K562 (cell line): Measurements from ENCODE around the gene TUBB6. TPM values are rescaled to one million over a fixed set of nuclear protein-coding genes. Genes with fewer than 3 reads are reported as not detected.

Source experiments
- ATAC-seq: fragments of 200-7000 bp; cut with Tn5 transposase; 3 replicates; pipeline ENCODE4 v1.9.1; 2020; ENCODE audit warnings: moderate library complexity
- BruUV-seq: library from RNA; stranded (reverse); fragments of 400-500 nt; replicated peaks from 2 replicates; lab custom pipeline; 2021; lab: Mats Ljungman, UMichigan
- CTCF ChIA-PET: fragments of 300-600 bp; formaldehyde crosslinking; extraction: SDS; loops from one replicate; lab custom pipeline; 2021; ENCODE audit warnings: low intra/inter-chr PET ratio; lab: Yijun Ruan, JAX
- POLR2A ChIA-PET: fragments of 300-600, 350-650 bp; sonication (Branson Sonifier 250); formaldehyde crosslinking; extraction: SDS; loops from one replicate; lab custom pipeline; 2021; ENCODE audit warnings: antibody characterized with exemption, inconsistent platforms; lab: Yijun Ruan, JAX
- DNase-seq, 4 experiments: peaks; one replicate each; pipeline versions ENCODE4 v3.0.0 to v3.0.0-alpha.2; 2011 to 2018; ENCODE audit warnings: low spot score in 3 of 4, mixed read lengths in 3 of 4; ENCODE audit errors: extremely low read depth in 1 of 4
- FAIRE-seq: peaks from 2 replicates; lab custom pipeline; 2011; peaks lifted over from hg19 to GRCh38; lab: Jason Lieb, UNC
- H2AFZ ChIP-seq: 2 replicates; pipeline ENCODE4 v1.6.0; 2011; ENCODE audit warnings: low read depth, low read length, control low read depth, inconsistent platforms
- H3K27ac ChIP-seq: fragments of 200-600 bp; 3 replicates; pipeline ENCODE4 v1.8.0; 2011; ENCODE audit warnings: low read depth, mild to moderate bottlenecking, control low read depth, inconsistent platforms, low read length, moderate library complexity, mixed read lengths; ENCODE audit errors: extremely low read depth
- H3K27me3 ChIP-seq, 2 experiments: fragments of 300-600 bp in 1 of 2; 2 replicates in 1 of 2; 3 replicates in 1 of 2; pipeline versions ENCODE4 v1.6.0 to v1.8.0; 2011; ENCODE audit warnings: inconsistent platforms in 2 of 2, low read length in 2 of 2, mild to moderate bottlenecking in 1 of 2, mixed read lengths in 1 of 2, moderate library complexity in 1 of 2; ENCODE audit not compliant: control insufficient read depth in 2 of 2, insufficient read depth in 2 of 2
- H3K36me3 ChIP-seq: fragments of 300-600 bp; 3 replicates; pipeline ENCODE4 v1.8.0; 2011; ENCODE audit warnings: mild to moderate bottlenecking, low read length, inconsistent platforms; ENCODE audit not compliant: control insufficient read depth, insufficient read depth
- H3K4me1 ChIP-seq, 2 experiments: fragments of 200-600 bp in 1 of 2; replicated peaks in 1 of 2; 2 replicates in 1 of 2; 3 replicates in 1 of 2; pipeline versions ENCODE4 v1.5.1 to v1.8.0; 2011; ENCODE audit warnings: inconsistent platforms in 2 of 2, low read length in 2 of 2, mild to moderate bottlenecking in 1 of 2, mixed read lengths in 1 of 2, moderate library complexity in 1 of 2; ENCODE audit not compliant: control insufficient read depth in 2 of 2, insufficient read depth in 2 of 2
- H3K4me2 ChIP-seq: 2 replicates; pipeline ENCODE4 v1.6.1; 2011; ENCODE audit warnings: low read length, control low read depth, inconsistent platforms, mixed read lengths; ENCODE audit not compliant: insufficient read depth
- H3K4me3 ChIP-seq: fragments of 200-600 bp; sonication (generic), shearing (Covaris generic); 2 replicates; pipeline ENCODE4 v1.5.1; 2016; ENCODE audit warnings: control low read depth, inconsistent platforms
- H3K79me2 ChIP-seq: fragments of 200-600 bp; 3 replicates; pipeline ENCODE4 v1.8.0; 2011; ENCODE audit warnings: low read length, inconsistent platforms; ENCODE audit not compliant: control insufficient read depth, insufficient read depth
- H3K9ac ChIP-seq, 2 experiments: 2 replicates each; pipeline versions ENCODE4 v1.6.0 to v1.6.1; 2011; ENCODE audit warnings: low read depth in 2 of 2, low read length in 2 of 2, control low read depth in 1 of 2, inconsistent platforms in 1 of 2, mild to moderate bottlenecking in 1 of 2, mixed read lengths in 1 of 2; ENCODE audit not compliant: insufficient read depth in 1 of 2
- H3K9me1 ChIP-seq: one replicate; pipeline ENCODE4 v1.6.0; 2011; ENCODE audit warnings: inconsistent platforms, mild to moderate bottlenecking, low read length, moderate library complexity; ENCODE audit not compliant: control insufficient read depth, insufficient read depth
- H3K9me3 ChIP-seq: replicated peaks from 2 replicates; pipeline ENCODE4 v1.5.1; 2011; ENCODE audit warnings: low read depth, low read length, inconsistent platforms; ENCODE audit not compliant: control insufficient read depth, insufficient read depth
- H4K20me1 ChIP-seq: replicated peaks from 2 replicates; pipeline ENCODE4 v1.6.1; 2011; ENCODE audit warnings: low read length, inconsistent platforms, mixed read lengths; ENCODE audit not compliant: control insufficient read depth, insufficient read depth
- ELF4 ChIP-seq: fragments of 450-650 bp; formaldehyde crosslinking; IDR thresholded peaks from 2 replicates; pipeline ENCODE4 v1.4.0; 2022; ENCODE audit warnings: missing genetic modification characterization
- ETS2 ChIP-seq: IDR thresholded peaks from 2 replicates; pipeline ENCODE4 v1.6.1; 2016; ENCODE audit warnings: borderline replicate concordance, missing genetic modification characterization, mild to moderate bottlenecking, moderate library complexity, missing compliant biosample characterization; ENCODE audit not compliant: poor library complexity, severe bottlenecking
- FIP1L1 ChIP-seq: fragments of 200-400 bp; formaldehyde crosslinking; IDR thresholded peaks from 2 replicates; pipeline ENCODE4 v1.6.1; 2018; ENCODE audit warnings: mild to moderate bottlenecking, low read depth, low read length; ENCODE audit not compliant: poor library complexity, severe bottlenecking
- GATAD2A ChIP-seq: fragments of 450-650 bp; IDR thresholded peaks from 2 replicates; pipeline ENCODE4 v1.6.1; 2017
- HLTF ChIP-seq: fragments of 450-650 bp; IDR thresholded peaks from 2 replicates; pipeline ENCODE4 v1.6.1; 2016
- KDM1A ChIP-seq, 2 experiments: fragments of 450-650 bp; IDR thresholded peaks; 2 replicates each; pipeline ENCODE4 v1.6.1; 2016; ENCODE audit warnings: mild to moderate bottlenecking in 2 of 2
- KHSRP ChIP-seq: fragments of 450-650 bp; IDR thresholded peaks from 2 replicates; pipeline ENCODE4 v1.6.1; 2017
- LEF1 ChIP-seq: fragments of 450-650 bp; IDR thresholded peaks from 2 replicates; pipeline ENCODE4 v1.6.1; 2016; ENCODE audit warnings: mild to moderate bottlenecking
- MAFF ChIP-seq: IDR thresholded peaks from 2 replicates; pipeline ENCODE4 v1.6.1; 2012; ENCODE audit warnings: low read length, improper control_type of control experiment
- NR2C1 ChIP-seq, 2 experiments: fragments of 450-650 bp; IDR thresholded peaks; 2 replicates each; pipeline ENCODE4 v1.6.1; 2017; ENCODE audit warnings: mild to moderate bottlenecking in 2 of 2, antibody characterized with exemption in 1 of 2, inconsistent platforms in 1 of 2, missing compliant biosample characterization in 1 of 2, missing genetic modification characterization in 1 of 2
- SAFB ChIP-seq: fragments of 200-400 bp; formaldehyde crosslinking; IDR thresholded peaks from 2 replicates; pipeline ENCODE4 v1.6.1; 2017; ENCODE audit warnings: low read depth, low read length, borderline replicate concordance
- THRAP3 ChIP-seq: fragments of 450-650 bp; IDR thresholded peaks from 2 replicates; pipeline ENCODE4 v1.6.1; 2016; ENCODE audit warnings: mild to moderate bottlenecking, inconsistent platforms, borderline replicate concordance
- XRCC3 ChIP-seq: fragments of 450-650 bp; IDR thresholded peaks from 2 replicates; pipeline ENCODE4 v1.6.1; 2017; ENCODE audit warnings: mild to moderate bottlenecking, moderate library complexity
- ZNF184 ChIP-seq: sonication (generic); formaldehyde crosslinking; IDR thresholded peaks from 2 replicates; pipeline ENCODE4 v1.5.0; 2020; ENCODE audit warnings: missing genetic modification reagents
- WGBS: fragments of 100-300 bp; shearing (Covaris generic); methylation state at CpG from one replicate; pipeline ENCODE4 v1.1.6; 2016; ENCODE audit warnings: low coverage, mixed read lengths; ENCODE audit not compliant: insufficient coverage; ENCODE audit errors: missing lambda C conversion rate; 5-methylcytosine and 5-hydroxymethylcytosine counted together
- in situ Hi-C: fragments of 300-500 bp; cut with MboI; formaldehyde crosslinking; loops from 4 replicates; pipeline ENCODE4 v1.15.0; 2018; ENCODE audit warnings: inconsistent platforms, mixed read lengths
- intact Hi-C: fragments of 100-400 bp; cut with micrococcal nuclease; formaldehyde crosslinking; loops from 2 replicates; pipeline ENCODE4 v1.14.2; 2022
- polyA plus RNA-seq, 8 experiments: library from polyadenylated mRNA; depleted of rRNA in 4 of 8; stranded (reverse) in 5 of 8; unstranded in 3 of 8; fragments of >200 nt; fragmentation: Nextera tagmentation in 2 of 8; fragmentation: Illumina TruSeq in 1 of 8; extraction: Ambion mirVana in 2 of 8; extraction: Trizol in 1 of 8; gene quantifications; 2 replicates each; pipeline versions ENCODE4 v1.2.1 to v1.2.3, GENCODE V29; 2011 to 2014; ENCODE audit warnings: inconsistent platforms in 1 of 8, missing spikeins in 1 of 8
- total RNA-seq, 7 experiments: library from RNA; depleted of rRNA in 6 of 7; stranded (reverse); fragments of >200 nt in 6 of 7; fragmentation: Illumina TruSeq in 2 of 7; extraction: Trizol in 2 of 7; gene quantifications; 2 replicates each; pipeline versions ENCODE4 v1.2.1 to v1.2.3, GENCODE V29; 2011 to 2021; ENCODE audit warnings: low replicate concordance in 1 of 7
- TF ChIP-seq, protein P1 (sequence below): sonication (generic); formaldehyde crosslinking; IDR thresholded peaks from 2 replicates; pipeline ENCODE4 v1.8.0; 2022; ENCODE audit warnings: mild to moderate bottlenecking, low read depth, missing genetic modification reagents
- TF ChIP-seq, protein P2 (sequence below): fragments of 450-650 bp; conservative IDR thresholded peaks from 2 replicates; pipeline ENCODE4 v1.6.1; 2016; ENCODE audit warnings: missing genetic modification characterization, low read depth, mild to moderate bottlenecking, missing compliant biosample characterization, moderate library complexity

Gene TUBB6
- total and polyA plus RNA-seq, 9 of the 15 experiments (the other 6 are each of a cell fraction or from before 2014, with no cell fraction given) = 43.9 to 404 (median 81.1) TPM

DNA sequence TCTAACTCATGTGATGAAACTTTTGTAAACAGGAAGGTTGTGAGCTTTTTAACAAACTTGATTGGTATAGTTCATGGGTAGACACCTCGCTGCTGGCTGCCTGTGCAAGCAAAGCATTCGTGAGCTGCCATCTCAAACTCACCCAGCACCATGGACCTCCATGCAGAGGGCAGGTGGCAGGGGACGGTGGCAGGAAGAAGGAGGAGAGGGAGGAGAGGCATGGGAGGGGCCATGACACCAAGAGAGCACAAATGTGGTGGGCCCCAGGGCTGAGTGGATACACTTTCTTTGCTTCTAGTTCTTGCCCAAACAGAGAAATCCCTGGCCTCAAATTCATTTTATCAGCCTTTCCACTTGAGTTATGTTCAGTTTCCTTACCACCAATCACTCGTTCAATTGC lies 39.9 kb downstream of the TUBB6 start:
- no peak for FAIRE-seq
- H3K4me3 ChIP-seq = no peak overlapping the region
- no peaks in the 10 kb centered on the region for H3K9me1 ChIP-seq
- H4K20me1 ChIP-seq = peaks cover 3% of the 10 kb centered on the region; the same call in 1 of the 2 replicates
- CTCF ChIA-PET = no interaction called here
- WGBS = 90% methylated on average over 4 of the region's 4 CpGs
- ATAC-seq = no peak
- no peaks in the 10 kb centered on the region for H3K9me3 ChIP-seq
- no peak overlapping the region for H3K4me2 ChIP-seq
- no peak for DNase-seq
- H3K79me2 ChIP-seq = no peaks in the 10 kb centered on the region
- in situ Hi-C loops = no loop called here
- peaks cover 95% of the 10 kb centered on the region for H3K36me3 ChIP-seq
- no peak for TF ChIP-seq SAFB
- TF ChIP-seq KDM1A (IDR thresholded peaks at IDR 0.05) = 0 out of 4 replicates have a peak, but pooled peaks of 1 of the 2 experiments have one; percentile 11
- no peak for TF ChIP-seq ELF4 (CRISPR knock-in tag)
- TF ChIP-seq, all 486 proteins: peak for 1
- intact Hi-C loops = no loop called here
- no peaks in the 10 kb centered on the region for H3K4me1 ChIP-seq
- H3K27ac ChIP-seq = no peak overlapping the region
- no peaks in the 10 kb centered on the region for H3K27me3 ChIP-seq
- H3K9ac ChIP-seq = 0 out of 4 replicates have a peak overlapping the region, but pooled peaks of 1 of the 2 experiments have one; percentile 66
- BruUV-seq = no TSS peak
- H2AFZ ChIP-seq = no peak overlapping the region
- POLR2A ChIA-PET = interaction anchor here (0.7 to 2.1 kb wide), 4 partner anchors 9 to 316 kb away, joined by 3 to 7 read pairs (median 3); no protein-coding TSS in a partner anchor

DNA sequence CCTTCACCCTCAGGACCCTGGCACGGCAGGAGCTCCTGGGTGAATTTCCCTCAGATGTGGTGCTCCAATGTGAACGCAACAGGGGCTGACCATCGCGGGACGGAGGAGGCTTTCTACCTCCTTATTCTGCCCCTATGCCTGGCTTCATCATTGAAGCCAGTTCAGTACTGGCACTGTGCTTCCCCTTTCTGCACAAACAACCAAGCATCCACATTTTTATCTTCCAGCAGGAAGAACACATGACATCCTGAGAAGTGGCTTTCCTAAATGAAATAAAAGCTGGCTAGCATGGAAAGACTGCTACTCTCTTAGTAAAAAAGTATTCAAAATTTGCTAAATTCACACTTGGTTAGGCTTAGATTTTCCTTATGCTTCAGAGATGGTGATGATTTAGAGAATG lies 44.1 kb downstream of the TUBB6 start:
- DNase-seq (no peak), ATAC-seq (no peak), FAIRE-seq (no peak)
- H3K4me1 ChIP-seq = no peaks in the 10 kb centered on the region
- no peak overlapping the region for H3K4me2 ChIP-seq
- H3K79me2 ChIP-seq = no peaks in the 10 kb centered on the region
- no peaks in the 10 kb centered on the region for H3K9me1 ChIP-seq
- in situ Hi-C loops (no loop called here), intact Hi-C loops (no loop called here)
- POLR2A ChIA-PET = interaction anchor here (0.6 to 1.9 kb wide), 4 partner anchors 12 to 375 kb away, joined by 3 to 7 read pairs (median 4); partner anchors contain the start of gene AFG3L2
- no peak overlapping the region for H2AFZ ChIP-seq
- CTCF ChIA-PET = no interaction called here
- H3K4me3 ChIP-seq = no peak overlapping the region
- no TSS peak for BruUV-seq
- peaks cover 94% of the 10 kb centered on the region for H3K36me3 ChIP-seq
- no peak overlapping the region for H3K27ac ChIP-seq
- no peaks in the 10 kb centered on the region for H3K27me3 ChIP-seq
- no peaks in the 10 kb centered on the region for H3K9me3 ChIP-seq
- 100% methylated on average over 5 of the region's 5 CpGs for WGBS
- peaks cover 7% of the 10 kb centered on the region; the same call in 1 of the 2 replicates for H4K20me1 ChIP-seq
- H3K9ac ChIP-seq = no peak overlapping the region
- TF ChIP-seq HLTF = no peak
- TF ChIP-seq MAFF = no peak
- no peak for TF ChIP-seq XRCC3
- no peak for TF ChIP-seq THRAP3
- no peak for TF ChIP-seq FIP1L1
- TF ChIP-seq, protein P1, sequence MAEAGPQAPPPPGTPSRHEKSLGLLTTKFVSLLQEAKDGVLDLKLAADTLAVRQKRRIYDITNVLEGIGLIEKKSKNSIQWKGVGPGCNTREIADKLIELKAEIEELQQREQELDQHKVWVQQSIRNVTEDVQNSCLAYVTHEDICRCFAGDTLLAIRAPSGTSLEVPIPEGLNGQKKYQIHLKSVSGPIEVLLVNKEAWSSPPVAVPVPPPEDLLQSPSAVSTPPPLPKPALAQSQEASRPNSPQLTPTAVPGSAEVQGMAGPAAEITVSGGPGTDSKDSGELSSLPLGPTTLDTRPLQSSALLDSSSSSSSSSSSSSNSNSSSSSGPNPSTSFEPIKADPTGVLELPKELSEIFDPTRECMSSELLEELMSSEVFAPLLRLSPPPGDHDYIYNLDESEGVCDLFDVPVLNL (CRISPR knock-in tag) = no peak
- TF ChIP-seq GATAD2A = no peak
- no peak for TF ChIP-seq KHSRP
- no peak for TF ChIP-seq ETS2 (tag)
- TF ChIP-seq, protein P2, sequence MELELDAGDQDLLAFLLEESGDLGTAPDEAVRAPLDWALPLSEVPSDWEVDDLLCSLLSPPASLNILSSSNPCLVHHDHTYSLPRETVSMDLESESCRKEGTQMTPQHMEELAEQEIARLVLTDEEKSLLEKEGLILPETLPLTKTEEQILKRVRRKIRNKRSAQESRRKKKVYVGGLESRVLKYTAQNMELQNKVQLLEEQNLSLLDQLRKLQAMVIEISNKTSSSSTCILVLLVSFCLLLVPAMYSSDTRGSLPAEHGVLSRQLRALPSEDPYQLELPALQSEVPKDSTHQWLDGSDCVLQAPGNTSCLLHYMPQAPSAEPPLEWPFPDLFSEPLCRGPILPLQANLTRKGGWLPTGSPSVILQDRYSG (tag) = no peak
- no peak for TF ChIP-seq ZNF184
- TF ChIP-seq LEF1 = no peak
- TF ChIP-seq ELF4 (CRISPR knock-in tag) = no peak
- no peak for TF ChIP-seq NR2C1 (IDR thresholded peaks at IDR 0.05)
- no peak for TF ChIP-seq NR2C1 (tag; IDR thresholded peaks at IDR 0.05)
